ENCODE measurements around the gene CARMIL1.

The CARMIL1 gene

DNA sequence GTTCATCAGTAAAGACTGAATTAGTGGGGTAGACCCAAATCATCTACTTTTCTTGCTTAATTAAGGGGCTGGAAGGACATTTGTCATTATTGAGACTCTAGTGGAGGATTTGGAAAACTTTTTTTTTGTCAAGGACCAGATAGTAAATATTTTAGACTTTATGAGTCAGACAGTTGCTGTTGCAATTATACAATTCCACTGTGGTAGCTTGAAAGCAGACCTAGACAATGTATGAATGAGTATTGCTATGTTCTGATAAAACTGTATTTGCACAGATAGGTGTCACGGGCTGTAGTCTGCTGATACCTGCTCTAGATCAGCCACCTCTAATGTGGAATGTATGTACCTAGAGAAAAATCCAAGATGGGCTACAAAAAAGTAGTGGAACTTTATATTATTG, 175.0 kb downstream of the CARMIL1 start:
- TF ChIP-seq, protein P1, sequence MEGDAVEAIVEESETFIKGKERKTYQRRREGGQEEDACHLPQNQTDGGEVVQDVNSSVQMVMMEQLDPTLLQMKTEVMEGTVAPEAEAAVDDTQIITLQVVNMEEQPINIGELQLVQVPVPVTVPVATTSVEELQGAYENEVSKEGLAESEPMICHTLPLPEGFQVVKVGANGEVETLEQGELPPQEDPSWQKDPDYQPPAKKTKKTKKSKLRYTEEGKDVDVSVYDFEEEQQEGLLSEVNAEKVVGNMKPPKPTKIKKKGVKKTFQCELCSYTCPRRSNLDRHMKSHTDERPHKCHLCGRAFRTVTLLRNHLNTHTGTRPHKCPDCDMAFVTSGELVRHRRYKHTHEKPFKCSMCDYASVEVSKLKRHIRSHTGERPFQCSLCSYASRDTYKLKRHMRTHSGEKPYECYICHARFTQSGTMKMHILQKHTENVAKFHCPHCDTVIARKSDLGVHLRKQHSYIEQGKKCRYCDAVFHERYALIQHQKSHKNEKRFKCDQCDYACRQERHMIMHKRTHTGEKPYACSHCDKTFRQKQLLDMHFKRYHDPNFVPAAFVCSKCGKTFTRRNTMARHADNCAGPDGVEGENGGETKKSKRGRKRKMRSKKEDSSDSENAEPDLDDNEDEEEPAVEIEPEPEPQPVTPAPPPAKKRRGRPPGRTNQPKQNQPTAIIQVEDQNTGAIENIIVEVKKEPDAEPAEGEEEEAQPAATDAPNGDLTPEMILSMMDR (conservative IDR thresholded peaks at IDR 0.05), result no peak
- no peak overlapping the region for H3K27ac ChIP-seq

DNA sequence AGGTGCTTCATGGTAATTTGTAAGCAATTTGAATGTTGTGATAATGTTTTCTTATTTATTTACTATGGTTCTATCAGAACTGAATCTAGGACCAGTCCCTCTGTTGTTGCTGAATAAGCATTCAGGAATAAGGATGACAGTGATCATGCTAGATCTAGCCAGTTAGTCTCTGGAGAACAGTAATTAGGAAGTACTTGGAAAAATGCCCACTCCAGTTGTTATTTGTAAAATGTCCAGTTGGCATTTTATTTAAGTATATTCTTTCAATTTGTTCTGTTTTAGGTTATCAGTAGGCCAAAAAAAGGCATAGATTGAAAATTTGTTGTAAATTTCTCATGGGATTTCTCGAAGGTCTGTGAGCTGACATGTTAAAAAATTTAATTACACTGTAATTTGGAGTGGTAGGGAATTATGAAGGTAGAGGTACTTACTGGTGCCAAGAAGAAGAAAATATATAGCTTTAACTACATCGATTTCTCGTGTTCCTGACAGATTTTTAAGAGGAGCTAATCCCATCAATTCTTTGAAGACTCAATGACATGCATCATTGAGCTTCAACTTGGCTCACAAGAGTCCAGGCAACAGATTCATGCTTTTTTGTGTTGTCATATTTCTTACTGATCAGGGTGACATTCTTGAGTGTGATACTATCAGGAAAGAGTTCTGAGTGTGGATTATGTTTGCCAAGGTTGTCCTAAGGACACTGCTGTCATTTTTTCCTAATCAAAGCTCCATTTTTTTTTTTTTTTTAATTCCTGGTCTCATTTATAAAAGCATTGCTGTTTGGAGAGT, 177.3 kb downstream of the CARMIL1 start:
- TF ChIP-seq, protein P1 (conservative IDR thresholded peaks at IDR 0.05), result no peak
- H3K27ac ChIP-seq, result no peak overlapping the region

DNA sequence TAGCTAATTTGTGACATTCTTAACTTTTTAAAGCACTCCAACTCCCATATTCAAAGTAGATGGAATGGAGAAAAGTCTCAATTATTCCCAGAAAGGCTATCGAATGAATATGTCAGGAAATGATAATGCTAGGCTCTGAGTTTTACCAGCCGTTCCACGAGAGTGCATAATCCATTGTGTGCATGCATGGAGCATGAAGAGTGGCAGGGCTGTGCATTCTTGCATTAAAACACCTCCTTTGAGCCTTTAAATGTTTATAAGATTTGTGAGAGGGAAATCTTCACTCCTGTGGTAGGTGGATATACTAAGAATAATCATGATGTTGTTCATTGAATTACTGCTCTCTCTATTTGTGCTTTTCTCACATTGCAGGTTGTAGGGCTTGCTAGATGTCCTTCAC, 178.3 kb downstream of the CARMIL1 start:
- TF ChIP-seq, protein P1 (conservative IDR thresholded peaks at IDR 0.05), result no peak
- no peak overlapping the region for H3K27ac ChIP-seq

DNA sequence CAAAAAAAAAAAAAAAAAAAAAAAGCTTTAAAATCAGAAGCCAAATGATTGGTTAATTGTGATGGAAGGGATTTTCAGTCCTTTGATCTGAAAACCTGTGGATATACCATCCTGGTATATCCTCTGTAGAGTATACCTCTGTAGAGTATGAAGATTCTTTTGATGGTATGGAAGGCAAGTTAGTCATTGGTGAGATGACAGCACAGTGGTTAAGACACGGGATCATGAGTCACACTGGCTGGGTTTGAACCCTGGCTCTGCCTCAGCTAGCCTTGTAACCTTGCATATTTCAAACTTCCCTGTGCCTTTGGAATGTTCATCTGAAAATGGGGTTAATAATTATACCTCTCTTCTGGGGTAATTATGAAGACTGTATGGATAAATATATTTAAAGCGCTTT, 179.3 kb downstream of the CARMIL1 start:
- TF ChIP-seq, protein P1 (conservative IDR thresholded peaks at IDR 0.05), result no peak
- H3K27ac ChIP-seq, result no peak overlapping the region

DNA sequence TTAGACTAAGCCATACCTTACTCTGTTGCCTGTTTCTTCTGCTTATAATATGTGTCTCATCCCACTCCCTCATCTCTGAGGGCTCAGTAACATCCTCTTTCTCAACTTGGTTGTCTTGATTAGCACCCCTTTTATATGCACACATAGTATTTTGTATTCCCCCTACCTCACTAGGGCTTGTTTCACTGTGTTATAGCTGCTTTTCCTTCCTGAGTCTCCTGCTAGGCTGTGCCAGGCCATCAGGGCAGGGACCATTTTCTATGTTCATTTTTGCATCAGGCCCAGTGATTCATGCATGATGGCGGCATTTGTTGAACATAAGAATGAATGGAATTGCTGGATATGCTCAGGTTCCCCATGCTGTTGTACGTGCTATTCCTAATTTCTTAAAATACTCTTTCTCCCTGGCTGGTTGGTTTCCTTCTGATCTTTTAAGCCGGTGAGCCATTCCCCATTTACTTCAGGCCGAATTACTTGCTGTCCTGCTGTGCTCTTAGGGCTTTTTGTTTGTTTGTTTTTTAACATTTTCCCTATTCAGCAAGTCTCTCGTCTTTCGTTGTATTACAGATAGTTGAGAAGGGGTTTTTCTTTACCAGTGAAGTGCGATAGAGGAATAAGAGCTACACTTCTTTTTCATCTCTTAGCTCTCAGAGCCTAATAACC, 183.2 kb downstream of the CARMIL1 start:
- no peak overlapping the region for H3K27ac ChIP-seq
- TF ChIP-seq, protein P1 (conservative IDR thresholded peaks at IDR 0.05), result no peak

- TF ChIP-seq, protein P1 (conservative IDR thresholded peaks at IDR 0.05), result no peak
- H3K27ac ChIP-seq, result no peak overlapping the region
These were observed 184.3 kb downstream of the CARMIL1 start for GRCh38 chr6:25463441-25463840.

DNA sequence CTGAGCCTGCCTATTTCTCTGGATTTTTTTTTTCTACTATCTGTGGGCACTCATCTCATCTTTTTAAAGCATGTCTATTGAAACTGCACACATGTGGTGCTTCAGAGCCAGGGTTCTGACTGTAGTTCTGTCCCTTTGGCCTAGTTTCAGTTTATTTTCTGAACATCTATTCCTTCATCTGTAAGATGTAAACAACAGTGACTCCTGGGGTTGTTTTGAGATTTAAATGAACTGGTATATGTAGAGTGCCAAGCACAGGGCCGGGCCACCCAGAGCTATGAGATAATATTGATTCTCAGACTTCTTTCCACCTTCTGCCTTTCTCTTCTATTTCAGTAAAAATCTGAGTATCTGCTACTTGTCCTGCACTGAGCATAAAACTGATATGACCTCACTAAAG, 185.1 kb downstream of the CARMIL1 start:
- H3K27ac ChIP-seq, result no peak overlapping the region
- TF ChIP-seq, protein P1 (conservative IDR thresholded peaks at IDR 0.05), result no peak

All from VCaP (cell line).